Astrocyte of the cerebellum (primary cell): ENCODE data around the gene FGD5.

Source experiments
- DNase-seq: peaks from one replicate; pipeline ENCODE4 v3.0.0-alpha.2; 2011; ENCODE audit warnings: low read depth
- H3K4me3 ChIP-seq: 2 replicates; pipeline ENCODE4 v1.5.1; 2011; ENCODE audit warnings: mild to moderate bottlenecking, low read depth, low read length, moderate library complexity
- in situ Hi-C: cut with HindIII; loops from 2 replicates; pipeline ENCODE4 v1.10.0; 2017; ENCODE audit warnings: low sequenced_read_pairs
- TF ChIP-seq, protein P1 (sequence below): IDR thresholded peaks from 2 replicates; pipeline ENCODE4 v1.5.1; 2012; ENCODE audit warnings: low read length, low read depth, moderate library complexity, mild to moderate bottlenecking; ENCODE audit errors: missing control alignments

FGD5 gene

GRCh38 chr3:14846226-14846880 lies 27.6 kb downstream of the FGD5 start:
- in situ Hi-C loops = loop anchor here (5.0 to 10.0 kb wide), 2 partner anchors 179 to 1162 kb away; no protein-coding TSS in a partner anchor
- TF ChIP-seq, protein P1, sequence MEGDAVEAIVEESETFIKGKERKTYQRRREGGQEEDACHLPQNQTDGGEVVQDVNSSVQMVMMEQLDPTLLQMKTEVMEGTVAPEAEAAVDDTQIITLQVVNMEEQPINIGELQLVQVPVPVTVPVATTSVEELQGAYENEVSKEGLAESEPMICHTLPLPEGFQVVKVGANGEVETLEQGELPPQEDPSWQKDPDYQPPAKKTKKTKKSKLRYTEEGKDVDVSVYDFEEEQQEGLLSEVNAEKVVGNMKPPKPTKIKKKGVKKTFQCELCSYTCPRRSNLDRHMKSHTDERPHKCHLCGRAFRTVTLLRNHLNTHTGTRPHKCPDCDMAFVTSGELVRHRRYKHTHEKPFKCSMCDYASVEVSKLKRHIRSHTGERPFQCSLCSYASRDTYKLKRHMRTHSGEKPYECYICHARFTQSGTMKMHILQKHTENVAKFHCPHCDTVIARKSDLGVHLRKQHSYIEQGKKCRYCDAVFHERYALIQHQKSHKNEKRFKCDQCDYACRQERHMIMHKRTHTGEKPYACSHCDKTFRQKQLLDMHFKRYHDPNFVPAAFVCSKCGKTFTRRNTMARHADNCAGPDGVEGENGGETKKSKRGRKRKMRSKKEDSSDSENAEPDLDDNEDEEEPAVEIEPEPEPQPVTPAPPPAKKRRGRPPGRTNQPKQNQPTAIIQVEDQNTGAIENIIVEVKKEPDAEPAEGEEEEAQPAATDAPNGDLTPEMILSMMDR = no peak
- H3K4me3 ChIP-seq = no peak overlapping the region
- DNase-seq = no peak

DNA sequence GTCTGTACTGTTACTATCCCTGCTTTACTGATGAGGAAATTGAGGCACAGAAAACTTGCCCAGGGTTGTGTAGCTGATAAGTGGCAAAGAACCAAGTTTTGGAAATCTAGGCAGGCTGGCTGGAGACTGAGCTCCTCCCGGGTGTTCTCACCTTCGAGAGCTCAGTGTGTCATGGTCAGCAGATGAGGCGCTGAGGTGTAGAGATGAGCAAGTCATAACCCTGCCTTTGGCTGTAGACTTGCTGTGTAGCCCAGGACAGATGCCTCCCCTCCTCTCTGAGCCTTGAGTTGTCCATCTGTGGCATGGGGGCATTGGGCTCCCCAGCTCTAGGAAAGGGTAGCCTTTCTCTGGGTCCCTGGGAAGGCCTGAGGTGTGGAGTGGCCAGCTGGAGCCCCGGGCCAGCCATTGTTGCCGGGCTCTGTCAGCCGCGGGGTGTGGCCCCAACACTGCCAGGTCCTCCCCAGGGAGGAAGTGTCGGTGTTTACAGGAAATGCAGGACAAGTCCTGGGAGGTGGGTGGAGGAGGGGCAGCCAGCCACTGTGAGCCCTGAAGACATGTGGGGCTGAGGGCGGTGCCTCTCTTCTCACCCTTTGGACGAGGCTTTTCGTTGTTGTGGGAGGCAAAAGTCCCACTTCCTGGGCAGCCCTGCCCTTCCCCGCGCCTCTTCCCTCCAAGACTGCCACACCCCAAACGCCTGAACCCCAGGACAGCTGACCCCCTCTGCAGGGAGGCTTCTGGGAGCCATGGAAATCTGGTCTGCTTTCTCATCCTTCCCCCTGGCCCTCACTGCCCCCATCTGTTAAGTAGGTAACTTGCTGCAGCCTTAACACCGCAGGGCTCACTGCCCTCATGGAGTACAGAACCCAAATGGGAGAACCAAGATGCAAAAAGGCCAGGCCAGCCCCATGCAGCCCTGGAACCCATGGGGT lies 29.1 kb downstream of the FGD5 start:
- TF ChIP-seq, protein P1 = no peak
- in situ Hi-C loops = loop anchor here (5.0 to 10.0 kb wide), 2 partner anchors 181 to 1163 kb away; no protein-coding TSS in a partner anchor
- no peak for DNase-seq

GRCh38 chr3:14848906-14849305 lies 30.1 kb downstream of the FGD5 start:
- in situ Hi-C loops = loop anchor here (5.0 to 10.0 kb wide), 2 partner anchors 182 to 1164 kb away; no protein-coding TSS in a partner anchor

More for the DNA sequence above, 29.1 kb downstream of the FGD5 start:
- H3K4me3 ChIP-seq = no peak overlapping the region

DNA sequence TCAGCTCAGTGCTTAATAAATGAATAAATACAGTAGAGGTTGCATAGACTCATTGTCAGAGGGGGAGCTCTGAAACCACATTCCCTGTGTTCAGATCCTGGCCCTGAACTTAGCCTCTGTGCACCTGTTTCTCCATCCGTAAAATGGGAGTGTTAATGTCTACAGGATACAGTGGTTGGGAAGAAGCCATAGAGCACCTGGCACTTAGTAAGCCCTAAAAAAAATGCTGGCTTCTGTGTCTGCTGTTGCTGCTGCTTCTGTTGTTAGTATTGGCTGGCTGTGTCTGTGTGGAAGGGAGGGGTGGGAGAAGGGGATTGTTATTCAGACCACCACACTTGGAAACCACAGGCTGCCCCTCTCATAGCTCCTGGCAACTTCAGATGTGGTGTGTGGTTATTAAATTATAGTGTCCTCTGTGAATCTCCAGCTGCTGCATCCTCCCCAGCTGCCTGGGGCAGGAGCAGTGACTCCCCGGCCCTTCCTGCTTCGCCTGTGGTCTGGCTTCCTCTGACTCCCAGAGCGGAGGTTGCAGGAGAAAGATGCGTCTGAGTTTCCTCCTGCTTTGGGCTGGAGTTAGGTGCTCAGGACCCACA lies 31.0 kb downstream of the FGD5 start:
- no peak for DNase-seq
- in situ Hi-C loops = loop anchor here (5.0 to 10.0 kb wide), 2 partner anchors 182 to 1165 kb away; no protein-coding TSS in a partner anchor
- no peak overlapping the region for H3K4me3 ChIP-seq
- TF ChIP-seq, protein P1 = no peak

More at GRCh38 chr3:14848906-14849305, 30.1 kb downstream of the FGD5 start:
- TF ChIP-seq, protein P1 = no peak
- no peak overlapping the region for H3K4me3 ChIP-seq
- no peak for DNase-seq

DNA sequence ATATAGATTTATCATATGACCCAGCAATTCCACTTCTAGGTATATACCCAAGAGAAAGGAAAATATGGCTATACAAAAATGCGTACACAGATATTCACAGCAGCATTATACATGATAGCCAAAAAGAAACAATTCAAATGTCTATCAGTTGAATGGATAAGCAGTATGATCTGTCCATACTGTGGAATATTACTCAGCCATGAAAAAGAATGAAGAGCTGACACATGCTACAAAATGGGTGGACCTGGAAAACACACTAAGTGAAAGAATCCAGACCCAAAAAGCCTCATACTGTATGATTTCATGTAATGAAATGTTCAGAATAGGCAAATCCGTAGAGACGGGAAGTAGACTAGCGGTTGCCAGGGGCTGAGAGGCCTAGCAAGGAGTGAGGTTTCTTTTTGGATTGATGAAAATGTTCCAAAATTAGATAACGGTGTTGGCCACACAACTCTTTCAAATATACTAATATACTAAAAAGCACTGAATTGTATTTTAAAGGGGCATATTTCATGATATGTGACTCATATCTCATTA lies 33.4 kb downstream of the FGD5 start:
- in situ Hi-C loops = no loop called here
- no peak for DNase-seq
- TF ChIP-seq, protein P1 = no peak
- H3K4me3 ChIP-seq = no peak overlapping the region

DNA sequence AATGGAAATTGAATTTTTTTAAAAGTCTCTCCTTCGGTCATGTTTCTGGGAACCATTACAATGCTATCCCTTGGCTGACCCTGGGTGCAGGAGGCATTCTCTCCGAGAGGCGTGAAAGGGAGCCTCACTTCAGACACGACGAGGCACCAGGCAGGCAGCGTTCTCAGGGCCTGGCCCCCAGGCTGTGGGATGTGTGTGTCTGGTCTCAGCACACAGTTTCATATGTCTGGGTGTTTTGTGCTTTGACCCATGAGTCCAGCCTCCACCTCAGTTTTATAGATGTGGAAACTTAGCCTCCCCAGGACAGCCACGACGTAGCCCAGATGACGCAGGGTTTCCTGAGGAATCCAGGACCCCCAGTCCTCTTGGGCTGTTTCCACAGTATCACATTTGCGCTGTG lies 34.0 kb downstream of the FGD5 start:
- no peak overlapping the region for H3K4me3 ChIP-seq
- DNase-seq = no peak
- in situ Hi-C loops = no loop called here
- TF ChIP-seq, protein P1 = no peak
